ENCODE measurements around the gene PDE11A.
"Not testable (repeated sequence)": the region's sequence is repeated elsewhere in the genome, so short reads cannot be mapped to it uniquely, and the experiment has no call there.

The PDE11A gene

DNA sequence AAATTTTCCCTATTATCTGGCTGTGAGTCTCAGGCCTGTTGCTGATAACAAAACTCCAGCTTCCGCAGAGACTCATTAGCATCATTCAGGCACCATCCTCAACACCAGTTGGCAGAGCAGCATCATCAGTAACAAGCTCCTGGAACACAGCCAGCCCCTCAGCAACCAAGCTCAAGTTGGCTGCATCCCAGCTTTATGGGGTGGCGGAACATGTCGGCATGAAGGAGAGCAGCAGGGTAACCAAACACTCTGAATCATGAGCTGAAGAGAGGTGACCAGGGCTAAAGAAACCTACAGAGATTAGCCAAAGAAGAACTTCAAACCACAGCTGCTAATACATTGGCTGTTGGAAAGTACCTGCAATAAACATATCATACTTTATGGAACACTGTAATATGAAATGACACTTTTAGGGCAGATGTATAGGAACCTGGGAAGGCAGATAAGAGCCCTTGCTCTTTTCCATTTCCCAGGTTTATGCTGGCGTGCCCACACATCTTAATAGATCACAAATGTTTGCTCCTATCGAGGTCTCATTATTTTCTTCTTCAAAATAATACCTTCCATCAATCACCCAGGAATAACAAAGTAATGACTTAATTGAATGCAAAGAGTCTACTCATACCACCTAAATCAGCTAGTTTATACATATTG lies 63.8 kb downstream of the PDE11A start:
- FAIRE-seq = no peak

DNA sequence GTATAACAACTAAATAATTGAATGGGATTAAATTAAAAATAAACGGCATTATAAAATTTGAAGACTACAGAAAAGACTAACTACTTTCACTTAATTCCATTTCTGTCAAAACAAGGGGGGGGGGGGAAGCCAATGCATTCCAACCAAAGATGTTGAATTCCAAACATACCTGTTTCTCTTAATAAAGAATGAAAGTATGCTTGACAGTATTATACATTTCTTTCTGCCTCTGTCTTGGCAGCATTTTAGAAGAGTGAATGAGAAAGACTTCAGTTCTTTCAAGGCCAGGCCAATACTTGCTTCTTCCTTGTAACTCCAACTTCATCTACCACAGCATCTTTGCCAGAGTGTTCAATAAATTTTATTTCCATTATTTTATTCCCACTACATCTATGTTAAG lies 65.9 kb downstream of the PDE11A start:
- no peak for FAIRE-seq

- FAIRE-seq = no peak
These were observed 66.8 kb downstream of the PDE11A start for GRCh38 chr2:178005756-178006155.

DNA sequence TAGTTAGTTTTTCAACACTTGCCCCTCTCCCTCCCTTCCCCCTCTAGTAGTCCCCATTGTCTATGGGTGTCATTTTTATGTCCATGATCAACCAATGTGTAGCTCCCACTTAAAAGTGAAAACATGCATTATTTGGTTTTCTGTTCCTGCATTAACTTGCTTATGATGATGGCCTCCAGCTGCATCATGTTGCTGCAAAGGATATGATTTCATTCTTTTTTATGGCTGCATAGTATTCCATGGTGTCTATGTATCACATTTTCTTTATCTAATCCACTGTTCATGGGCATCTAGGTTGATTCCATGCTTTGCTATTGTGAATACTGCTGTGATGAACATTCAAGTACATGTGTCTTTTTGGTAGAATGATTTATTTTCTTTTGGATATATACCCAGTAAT lies 70.5 kb downstream of the PDE11A start:
- FAIRE-seq = no peak

- no peak for FAIRE-seq
These were observed 73.6 kb downstream of the PDE11A start for GRCh38 chr2:177998996-177999395.

DNA sequence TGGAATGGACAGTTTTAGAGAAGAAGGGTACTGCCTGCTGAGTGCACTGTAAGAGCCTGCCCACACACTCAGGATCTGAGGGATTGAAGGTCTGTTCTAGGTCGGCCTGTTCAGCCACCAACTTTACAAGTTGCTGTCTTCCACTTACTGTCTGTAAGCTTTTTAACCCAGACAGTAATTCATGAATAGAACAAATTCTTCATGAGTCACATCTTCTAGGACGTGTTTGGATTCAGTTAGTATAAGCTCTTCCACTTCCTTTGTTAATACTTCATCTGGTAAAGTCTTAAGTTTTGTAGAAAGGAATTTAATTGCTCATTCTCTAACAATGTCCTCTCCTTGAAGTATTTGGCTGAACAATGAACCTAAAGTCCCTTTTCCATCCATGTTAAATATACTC lies 74.6 kb downstream of the PDE11A start:
- no peak for FAIRE-seq

GRCh38 chr2:177992992-177993391 lies 79.6 kb downstream of the PDE11A start:
- FAIRE-seq = no peak

DNA sequence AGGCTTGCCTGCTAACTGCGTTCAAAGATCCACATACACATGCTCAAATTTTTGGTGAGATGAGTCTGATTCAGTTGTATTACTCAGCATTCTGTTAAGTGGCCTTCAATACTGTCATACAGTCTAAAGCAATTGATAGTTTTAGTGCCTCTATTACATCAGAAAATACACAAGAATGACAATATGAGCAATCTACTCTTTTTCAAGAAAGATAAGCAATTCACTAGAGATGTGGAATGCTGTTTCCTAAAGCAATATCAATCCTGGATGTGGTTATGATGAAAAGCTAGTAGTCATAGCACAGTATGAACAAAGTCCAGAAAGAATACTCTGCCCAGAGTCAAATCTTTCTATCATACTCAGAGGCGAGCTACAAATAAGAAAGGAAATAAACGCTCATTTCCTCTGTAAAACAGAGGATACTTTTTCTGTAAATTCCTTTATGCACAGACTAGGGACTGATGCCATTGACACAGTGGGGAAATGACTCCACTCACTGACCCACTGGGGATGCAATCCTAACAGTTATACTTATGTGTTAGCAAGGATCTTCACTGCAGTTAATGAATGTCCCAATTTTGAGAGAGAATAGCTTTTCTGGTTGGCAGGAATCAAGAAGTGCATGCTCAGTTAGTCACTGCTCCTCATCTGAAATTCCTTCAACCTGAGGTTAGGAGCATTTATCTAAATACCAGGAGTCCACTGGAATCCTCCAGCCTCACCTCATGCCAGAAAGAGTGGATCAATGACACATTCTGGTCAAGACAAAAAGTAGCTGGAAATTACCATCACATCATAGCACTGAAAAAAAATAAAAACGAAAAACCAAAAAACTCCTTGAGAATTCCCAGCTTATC lies 83.3 kb downstream of the PDE11A start:
- FAIRE-seq = no peak

DNA sequence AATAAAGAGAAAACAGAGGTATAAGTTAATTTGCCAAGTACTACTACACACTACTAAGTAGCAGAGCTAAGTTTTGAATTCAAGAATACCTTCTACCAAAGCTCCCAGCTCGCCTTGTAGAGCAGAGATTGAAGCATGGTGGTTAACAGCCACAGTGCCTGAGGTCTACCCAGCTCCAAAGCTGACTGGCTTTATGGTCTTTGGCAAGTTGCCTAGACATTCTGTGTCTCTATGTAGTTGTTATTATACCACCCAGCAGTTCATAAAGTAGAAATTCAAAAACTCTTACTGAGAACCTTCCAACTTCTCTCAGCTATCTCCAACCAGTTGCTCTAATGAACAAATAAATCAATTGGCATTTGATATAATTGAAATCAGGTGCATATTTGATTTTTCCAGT lies 87.8 kb downstream of the PDE11A start:
- FAIRE-seq = no peak

GRCh38 chr2:177983183-177983788 lies 89.3 kb downstream of the PDE11A start:
- peak; percentile 5 for FAIRE-seq

GRCh38 chr2:177972782-177973181 lies 99.8 kb downstream of the PDE11A start:
- no peak for FAIRE-seq

GRCh38 chr2:177972123-177972522 lies 100.5 kb downstream of the PDE11A start:
- no peak for FAIRE-seq

GRCh38 chr2:177970670-177971454 lies 101.7 kb downstream of the PDE11A start:
- FAIRE-seq = no peak

GRCh38 chr2:177964892-177965291 lies 107.7 kb downstream of the PDE11A start:
- no peak for FAIRE-seq

- FAIRE-seq = no peak
These were observed 120.4 kb downstream of the PDE11A start for GRCh38 chr2:177952151-177952550.

GRCh38 chr2:177947598-177947997 lies 125.0 kb downstream of the PDE11A start:
- not testable (repeated sequence) for FAIRE-seq

- not testable (repeated sequence) for FAIRE-seq
These were observed 128.0 kb downstream of the PDE11A start for GRCh38 chr2:177944530-177944929.

DNA sequence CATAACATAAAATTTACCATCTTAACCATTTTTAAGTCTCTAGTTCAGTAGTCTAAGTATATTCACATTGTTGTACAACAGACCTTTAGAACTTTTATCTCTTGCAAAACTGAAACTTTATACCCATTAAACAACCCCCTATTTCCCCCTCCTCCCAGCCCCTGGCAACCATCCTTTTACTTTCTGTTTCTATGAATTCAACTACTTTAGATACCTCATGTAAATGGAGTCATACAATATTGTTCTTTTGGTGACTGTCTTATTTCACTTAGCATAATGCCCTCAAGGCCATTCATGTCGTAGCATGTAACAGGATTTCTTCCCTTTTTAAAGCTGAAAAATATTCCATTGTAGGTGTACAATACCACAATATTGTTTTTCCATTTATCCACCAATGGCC lies 129.8 kb downstream of the PDE11A start:
- no peak for FAIRE-seq

- no peak for FAIRE-seq
These were observed 133.4 kb downstream of the PDE11A start for GRCh38 chr2:177939211-177939610.

DNA sequence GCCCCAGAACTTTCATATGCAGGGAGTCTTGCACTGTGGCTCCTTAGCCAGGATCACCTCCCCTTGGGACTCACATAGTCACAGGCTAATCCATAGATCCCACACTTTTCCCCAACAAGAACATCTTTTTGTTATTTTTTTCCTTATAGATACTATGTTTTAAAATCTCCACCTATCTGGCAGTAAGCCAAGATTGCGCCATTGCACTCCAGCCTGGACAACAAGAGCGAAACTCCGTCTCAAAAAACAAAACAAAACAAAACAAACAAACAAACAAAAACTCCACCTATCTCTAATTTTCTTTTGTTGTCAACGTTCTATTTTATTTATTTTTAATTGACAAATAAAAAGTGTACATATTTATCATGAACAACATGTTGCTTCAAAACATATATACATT lies 141.7 kb downstream of the PDE11A start:
- FAIRE-seq = no peak

DNA sequence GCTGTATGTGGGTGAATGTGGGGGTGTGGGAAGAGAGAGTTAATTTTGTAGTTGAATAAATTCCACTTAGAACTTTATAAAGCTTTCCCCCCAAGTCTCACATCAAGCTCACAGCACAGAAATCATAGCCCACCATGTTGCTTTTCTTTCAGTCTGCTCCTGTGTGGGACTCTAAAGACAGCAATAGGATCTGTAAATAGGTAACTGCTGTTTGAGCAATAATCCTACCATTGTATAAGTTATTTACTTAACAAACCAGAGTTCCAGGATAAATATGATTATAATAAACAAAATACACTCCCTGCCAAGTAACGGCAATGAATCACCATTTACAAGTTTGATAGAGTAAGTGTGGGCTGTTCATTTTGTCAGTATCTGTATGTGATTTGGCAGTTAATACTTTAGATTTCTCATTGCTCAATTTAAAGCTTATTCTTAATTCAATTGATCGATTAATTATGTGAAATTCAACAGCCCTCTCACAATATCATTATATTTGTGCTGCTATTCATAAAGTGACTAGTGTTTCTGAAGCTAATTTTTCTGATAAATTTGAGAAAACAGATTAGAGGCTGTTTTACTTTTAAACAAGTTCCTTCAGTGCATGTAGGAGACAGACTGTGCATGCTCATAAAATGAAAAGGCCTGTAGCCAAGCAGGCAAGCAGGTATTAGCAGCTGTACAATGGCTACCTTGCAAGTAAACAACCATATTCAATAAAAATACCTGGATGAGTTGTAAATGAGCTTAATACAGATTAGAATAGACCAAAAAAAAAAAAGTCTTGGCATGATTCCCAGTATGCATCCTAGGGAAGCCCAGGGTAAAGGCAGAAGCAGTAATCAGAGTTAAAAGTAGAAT lies 142.7 kb downstream of the PDE11A start:
- FAIRE-seq = no peak

- FAIRE-seq = no peak
These were observed 149.3 kb downstream of the PDE11A start for GRCh38 chr2:177923323-177923722.

Measured in colon (tissue), 2 donors.